Glutamatergic neuron (in vitro differentiated cells): ENCODE data around the gene ZSCAN25. TPM values are rescaled to one million over a fixed set of nuclear protein-coding genes. Genes with fewer than 3 reads are reported as not detected.
"Not testable (repeated sequence)": the region's sequence is repeated elsewhere in the genome, so short reads cannot be mapped to it uniquely, and the experiment has no call there.

Source experiments
- DNase-seq: peaks from one replicate; pipeline ENCODE4 v3.0.0; 2022
- H3K27ac Mint-ChIP-seq: one replicate; pipeline ENCODE4 v1.8.0; 2020; ENCODE audit warnings: mild to moderate bottlenecking, mixed read lengths, inconsistent platforms; ENCODE audit not compliant: unreplicated experiment
- H3K27me3 Mint-ChIP-seq: one replicate; pipeline ENCODE4 v1.8.0; 2020; ENCODE audit warnings: mild to moderate bottlenecking, moderate library complexity, mixed read lengths, inconsistent platforms; ENCODE audit not compliant: unreplicated experiment
- H3K36me3 Mint-ChIP-seq: one replicate; pipeline ENCODE4 v1.8.0; 2020; ENCODE audit warnings: mild to moderate bottlenecking, mixed read lengths, inconsistent platforms; ENCODE audit not compliant: unreplicated experiment
- H3K4me1 Mint-ChIP-seq: one replicate; pipeline ENCODE4 v1.8.0; 2020; ENCODE audit warnings: mild to moderate bottlenecking, low read depth, mixed read lengths, inconsistent platforms; ENCODE audit not compliant: unreplicated experiment
- H3K4me3 Mint-ChIP-seq: one replicate; pipeline ENCODE4 v1.8.0; 2020; ENCODE audit warnings: mild to moderate bottlenecking, mixed read lengths, inconsistent platforms; ENCODE audit not compliant: unreplicated experiment
- H3K9me3 Mint-ChIP-seq: one replicate; pipeline ENCODE4 v1.8.0; 2020; ENCODE audit warnings: mild to moderate bottlenecking, moderate library complexity, mixed read lengths, inconsistent platforms; ENCODE audit not compliant: unreplicated experiment
- total RNA-seq: library from RNA; stranded (reverse); fragmentation: NEBNext Ultra II Directional; extraction: Animal tissue kit (Norgen Biotek cat#: 25700); gene quantifications from one replicate; pipeline ENCODE4 v1.2.1, GENCODE V29; 2021; ENCODE audit not compliant: unreplicated experiment
- TF ChIP-seq, protein P1 (sequence below): fragments of 200-600 bp; sonication (generic); IDR thresholded peaks from one replicate; pipeline ENCODE4 v1.5.0; 2021; ENCODE audit not compliant: partially characterized antibody, unreplicated experiment

ZSCAN25 gene
- total RNA-seq, 1 donor from 2014 or later = 26.6 TPM

DNA sequence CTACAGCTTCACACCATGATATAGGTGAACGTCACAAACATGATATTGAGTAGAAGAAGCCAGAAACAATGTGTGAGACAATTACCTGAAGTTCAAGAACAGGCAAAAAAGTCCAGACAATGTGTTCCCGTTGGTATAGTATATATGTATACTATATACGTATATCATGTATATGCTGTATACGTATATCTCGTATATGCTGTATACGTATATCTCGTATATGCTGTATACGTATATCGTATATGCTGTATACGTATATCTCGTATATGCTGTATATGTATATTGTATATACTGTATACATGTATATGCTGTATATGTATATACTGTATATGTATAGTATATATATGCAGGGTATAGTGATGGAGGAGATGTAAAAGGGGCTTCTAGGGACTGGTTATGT lies 10.8 kb downstream of the ZSCAN25 start:
- H3K9me3 Mint-ChIP-seq = peaks cover 4% of the 10 kb centered on the region
- DNase-seq = no peak
- no peaks in the 10 kb centered on the region for H3K4me1 Mint-ChIP-seq
- TF ChIP-seq, protein P1, sequence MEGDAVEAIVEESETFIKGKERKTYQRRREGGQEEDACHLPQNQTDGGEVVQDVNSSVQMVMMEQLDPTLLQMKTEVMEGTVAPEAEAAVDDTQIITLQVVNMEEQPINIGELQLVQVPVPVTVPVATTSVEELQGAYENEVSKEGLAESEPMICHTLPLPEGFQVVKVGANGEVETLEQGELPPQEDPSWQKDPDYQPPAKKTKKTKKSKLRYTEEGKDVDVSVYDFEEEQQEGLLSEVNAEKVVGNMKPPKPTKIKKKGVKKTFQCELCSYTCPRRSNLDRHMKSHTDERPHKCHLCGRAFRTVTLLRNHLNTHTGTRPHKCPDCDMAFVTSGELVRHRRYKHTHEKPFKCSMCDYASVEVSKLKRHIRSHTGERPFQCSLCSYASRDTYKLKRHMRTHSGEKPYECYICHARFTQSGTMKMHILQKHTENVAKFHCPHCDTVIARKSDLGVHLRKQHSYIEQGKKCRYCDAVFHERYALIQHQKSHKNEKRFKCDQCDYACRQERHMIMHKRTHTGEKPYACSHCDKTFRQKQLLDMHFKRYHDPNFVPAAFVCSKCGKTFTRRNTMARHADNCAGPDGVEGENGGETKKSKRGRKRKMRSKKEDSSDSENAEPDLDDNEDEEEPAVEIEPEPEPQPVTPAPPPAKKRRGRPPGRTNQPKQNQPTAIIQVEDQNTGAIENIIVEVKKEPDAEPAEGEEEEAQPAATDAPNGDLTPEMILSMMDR = no peak
- peaks cover 8% of the 10 kb centered on the region for H3K36me3 Mint-ChIP-seq
- no peak overlapping the region for H3K27ac Mint-ChIP-seq
- no peaks in the 10 kb centered on the region for H3K27me3 Mint-ChIP-seq
- H3K4me3 Mint-ChIP-seq = no peak overlapping the region

DNA sequence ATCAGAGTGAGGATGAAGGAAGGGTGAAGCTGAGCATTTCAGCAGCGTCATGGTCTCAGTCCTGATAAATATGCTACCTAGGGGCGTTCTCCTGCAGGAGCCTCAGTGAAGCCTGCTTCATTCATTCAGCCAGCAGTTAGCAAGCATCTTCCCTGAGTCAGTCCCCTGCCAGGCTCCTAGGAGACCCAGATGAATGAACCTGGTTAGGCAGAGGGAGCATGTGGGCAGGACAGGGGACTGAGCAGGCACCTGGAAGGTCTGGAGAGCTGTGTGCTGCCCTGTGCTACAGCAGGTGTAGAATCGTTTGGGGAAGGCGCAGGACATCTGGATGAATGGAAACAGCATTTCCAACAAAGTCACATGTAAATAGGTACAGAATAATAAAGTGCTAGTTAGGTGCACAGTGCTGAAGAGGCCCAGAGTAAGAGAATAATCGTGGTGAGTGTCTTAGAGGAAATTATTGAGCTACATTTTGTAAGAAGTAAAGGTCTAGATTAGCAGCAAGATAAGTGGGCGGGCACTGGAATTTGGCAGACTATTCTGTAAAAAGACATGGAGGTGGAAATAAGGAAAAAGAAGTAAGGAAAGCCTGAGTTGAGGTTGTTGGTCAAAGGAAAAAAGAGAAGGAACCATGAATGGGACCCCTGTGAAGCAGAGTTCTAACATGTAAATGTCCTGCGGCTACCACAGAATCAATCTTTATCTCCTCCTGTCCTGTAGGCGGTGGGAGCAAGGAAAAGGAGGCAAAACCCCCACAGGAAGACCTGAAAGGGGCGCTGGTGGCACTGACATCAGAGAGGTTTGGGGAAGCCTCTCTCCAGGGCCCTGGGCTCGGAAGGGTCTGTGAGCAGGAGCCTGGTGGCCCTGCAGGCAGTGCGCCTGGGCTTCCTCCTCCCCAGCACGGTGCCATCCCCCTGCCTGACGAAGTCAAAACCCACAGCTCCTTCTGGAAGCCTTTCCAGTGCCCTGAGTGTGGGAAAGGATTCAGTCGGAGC lies 12.0 kb downstream of the ZSCAN25 start:
- H3K4me3 Mint-ChIP-seq = no peak overlapping the region
- TF ChIP-seq, protein P1 = no peak
- peaks cover 8% of the 10 kb centered on the region for H3K36me3 Mint-ChIP-seq
- H3K27me3 Mint-ChIP-seq = no peaks in the 10 kb centered on the region
- H3K9me3 Mint-ChIP-seq = peaks cover 4% of the 10 kb centered on the region
- no peak overlapping the region for H3K27ac Mint-ChIP-seq
- no peak for DNase-seq
- no peaks in the 10 kb centered on the region for H3K4me1 Mint-ChIP-seq

DNA sequence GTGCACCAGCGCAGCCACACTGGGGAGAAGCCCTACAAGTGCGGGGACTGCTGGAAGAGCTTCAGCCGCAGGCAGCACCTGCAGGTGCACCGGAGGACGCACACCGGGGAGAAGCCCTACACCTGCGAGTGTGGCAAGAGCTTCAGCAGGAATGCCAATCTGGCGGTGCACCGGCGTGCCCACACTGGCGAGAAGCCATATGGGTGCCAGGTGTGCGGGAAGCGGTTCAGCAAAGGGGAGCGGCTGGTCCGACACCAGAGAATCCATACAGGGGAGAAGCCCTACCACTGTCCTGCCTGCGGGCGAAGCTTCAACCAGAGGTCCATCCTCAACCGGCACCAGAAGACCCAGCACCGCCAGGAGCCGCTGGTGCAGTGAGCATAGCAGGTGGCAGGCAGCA lies 12.9 kb downstream of the ZSCAN25 start:
- DNase-seq = no peak
- TF ChIP-seq, protein P1 = no peak
- peaks cover 4% of the 10 kb centered on the region for H3K9me3 Mint-ChIP-seq
- H3K27me3 Mint-ChIP-seq = no peaks in the 10 kb centered on the region
- H3K4me1 Mint-ChIP-seq = no peaks in the 10 kb centered on the region
- no peak overlapping the region for H3K4me3 Mint-ChIP-seq
- H3K27ac Mint-ChIP-seq = no peak overlapping the region
- H3K36me3 Mint-ChIP-seq = peaks cover 6% of the 10 kb centered on the region

DNA sequence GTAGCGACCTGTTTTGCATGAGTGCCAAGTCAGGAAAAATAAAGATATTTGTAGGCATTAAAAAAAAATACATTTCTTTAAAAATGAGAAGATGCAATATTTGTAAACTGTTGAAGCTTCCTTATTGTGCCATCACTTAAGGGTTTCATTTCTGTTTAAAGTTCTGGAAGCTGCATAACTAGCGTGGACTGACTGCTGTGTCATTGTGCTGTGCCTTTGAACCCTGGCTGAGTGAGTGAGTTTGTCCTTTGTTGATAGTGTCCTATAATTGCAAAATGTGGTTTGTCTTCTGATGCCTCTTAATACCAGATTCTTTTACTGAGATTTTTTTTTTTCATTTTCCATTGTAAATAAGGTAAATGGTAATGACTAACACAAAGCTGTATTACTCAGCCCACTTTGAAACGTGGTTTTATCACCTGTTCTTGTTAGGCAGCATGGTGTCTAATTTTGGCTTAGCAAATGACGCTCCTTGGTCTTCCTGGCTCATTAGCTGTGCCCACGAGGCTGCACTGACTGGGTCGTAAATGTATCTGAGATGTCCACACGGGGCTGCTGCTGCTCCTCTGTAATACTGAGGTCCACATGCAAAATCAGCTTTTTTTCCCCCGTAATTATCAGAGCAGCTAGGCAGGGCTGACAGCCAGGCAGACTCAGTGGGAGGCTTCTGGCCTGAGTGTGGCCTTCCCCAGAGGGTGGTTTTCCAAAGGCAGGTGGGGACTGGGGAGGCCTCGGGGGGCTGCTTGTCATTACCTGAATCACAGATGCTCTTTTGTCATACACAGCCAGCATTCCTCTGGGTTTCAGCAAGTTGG lies 14.8 kb downstream of the ZSCAN25 start:
- TF ChIP-seq, protein P1 = no peak
- no peaks in the 10 kb centered on the region for H3K27me3 Mint-ChIP-seq
- H3K27ac Mint-ChIP-seq = no peak overlapping the region
- no peak overlapping the region for H3K4me3 Mint-ChIP-seq
- no peak for DNase-seq
- H3K36me3 Mint-ChIP-seq = peaks cover 5% of the 10 kb centered on the region
- peaks cover 4% of the 10 kb centered on the region for H3K9me3 Mint-ChIP-seq
- H3K4me1 Mint-ChIP-seq = no peaks in the 10 kb centered on the region

DNA sequence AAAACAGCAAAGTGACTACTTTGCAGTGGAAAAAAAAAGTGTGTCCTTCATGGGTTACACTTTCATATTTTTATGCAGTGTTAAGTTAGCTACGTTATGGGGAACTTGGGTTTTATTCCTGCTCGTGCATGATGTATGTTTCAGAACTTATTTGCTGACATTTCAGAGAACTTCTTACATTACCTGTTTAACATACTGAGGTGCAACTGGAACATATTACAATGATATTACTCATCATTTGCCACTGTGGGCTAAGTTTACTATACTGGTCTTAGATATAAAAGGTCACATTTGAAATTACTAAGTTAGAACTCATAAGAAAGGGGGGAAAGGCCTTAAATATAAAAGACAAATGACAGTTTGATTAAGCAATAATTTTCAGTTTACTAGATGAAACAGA lies 20.7 kb downstream of the ZSCAN25 start:
- H3K36me3 Mint-ChIP-seq, DNase-seq, H3K4me1 Mint-ChIP-seq, H3K27ac Mint-ChIP-seq, H3K27me3 Mint-ChIP-seq, H3K4me3 Mint-ChIP-seq, H3K9me3 Mint-ChIP-seq: not testable (repeated sequence)
